Gastroesophageal sphincter (tissue), 4 donors: ENCODE measurements around the gene PTPN2. TPM values are rescaled to one million over a fixed set of nuclear protein-coding genes. Genes with fewer than 3 reads are reported as not detected.

Experiments
- ATAC-seq: fragments of 150-250 bp; one replicate; pipeline ENCODE4 v1.9.1; 2016; ENCODE audit warnings: mild to moderate bottlenecking, moderate library complexity
- H3K27ac ChIP-seq, 4 donors: fragments of 200-600 bp; sonication (generic) in 3 of 4; 1 replicate in 3 of 4; 2 replicates in 1 of 4; pipeline ENCODE4 v1.5.1; 2016 to 2019
- H3K27me3 ChIP-seq: fragments of 200-600 bp; sonication (generic); one replicate; pipeline ENCODE4 v1.5.1; 2019
- H3K36me3 ChIP-seq, 2 donors: fragments of 200-600 bp; sonication (generic); one replicate each; pipeline ENCODE4 v1.5.1; 2019; ENCODE audit warnings: control low read depth in 1 of 2
- H3K4me1 ChIP-seq, 3 donors: fragments of 200-600 bp; sonication (generic); 1 replicate in 2 of 3; 2 replicates in 1 of 3; pipeline ENCODE4 v1.5.1; 2016 to 2019; ENCODE audit warnings: control low read depth in 2 of 3
- H3K4me3 ChIP-seq, 2 donors: fragments of 200-600 bp; sonication (generic); one replicate each; pipeline ENCODE4 v1.5.1; 2019; ENCODE audit warnings: mild to moderate bottlenecking in 1 of 2, moderate library complexity in 1 of 2
- H3K9me3 ChIP-seq, 3 donors: fragments of 200-600 bp; sonication (generic); one replicate each; pipeline ENCODE4 v1.5.1; 2017 to 2019; ENCODE audit warnings: control low read depth in 2 of 3
- CTCF ChIP-seq, 4 experiments: fragments of 200-600 bp in 2 of 4; fragments of 450-650 bp in 2 of 4; sonication (generic) in 1 of 4; IDR thresholded peaks; one replicate each; pipeline ENCODE4 v1.5.1; 2017 to 2019; ENCODE audit warnings: antibody characterized with exemption in 4 of 4, mild to moderate bottlenecking in 2 of 4, moderate library complexity in 2 of 4
- EP300 ChIP-seq: sonication (generic); formaldehyde crosslinking; IDR thresholded peaks from one replicate; pipeline ENCODE4 v1.6.1; 2017; ENCODE audit warnings: antibody characterized with exemption, mild to moderate bottlenecking
- POLR2A ChIP-seq, 2 donors: fragments of 450-650 bp; IDR thresholded peaks; one replicate each; pipeline ENCODE4 v1.6.1; 2017; ENCODE audit warnings: antibody characterized with exemption in 2 of 2, mild to moderate bottlenecking in 2 of 2, moderate library complexity in 1 of 2
- POLR2AphosphoS5 ChIP-seq: sonication (generic); formaldehyde crosslinking; IDR thresholded peaks from one replicate; pipeline ENCODE4 v1.6.1; 2017; ENCODE audit warnings: antibody characterized with exemption
- WGBS, 2 donors: methylation state at CpG; one replicate each; pipeline ENCODE4 v1.1.5; 2018; ENCODE audit warnings: low coverage in 1 of 2; 5-methylcytosine and 5-hydroxymethylcytosine counted together
- total RNA-seq, 4 donors: library from RNA; depleted of rRNA; stranded (reverse); fragments of >200 nt; gene quantifications; one replicate each; pipeline ENCODE4 v1.1.0, GENCODE V29; 2016

The PTPN2 gene
- total RNA-seq, 4 donors from 2014 or later, result 13.0 to 30.6 (median 19.6) TPM

- H3K36me3 ChIP-seq, result no peaks in the 10 kb centered on the region
- WGBS, 2 donors, result 13 to 17% methylated on average over 22 to 34 of the region's 35 CpGs
- peaks cover 0 to 29% (median 0%) of the 10 kb centered on the region in 3 donors for H3K4me1 ChIP-seq
- no peak for TF ChIP-seq POLR2A (IDR thresholded peaks at IDR 0.05)
- no peak for TF ChIP-seq CTCF (IDR thresholded peaks at IDR 0.05)
- TF ChIP-seq POLR2AphosphoS5, result no peak
- TF ChIP-seq EP300, result no peak
- no peaks in the 10 kb centered on the region for H3K27me3 ChIP-seq
- H3K9me3 ChIP-seq, result no peaks in the 10 kb centered on the region
- no peak for ATAC-seq
- peak overlapping the region; percentile 93 to 98 (median 98) for H3K27ac ChIP-seq
- H3K4me3 ChIP-seq, result peak overlapping the region; percentile 52 to 86
Measured at GRCh38 chr18:12884406-12885323, 628 bp upstream of the PTPN2 start.

GRCh38 chr18:12883372-12883683 lies 709 bp downstream of the PTPN2 start:
- Histone ChIP-seq H3K4me3 (peak overlapping the region; percentile 52 to 86), H3K36me3 (no peaks in the 10 kb centered on the region), H3K4me1 (peaks cover 0 to 40% (median 0%) of the 10 kb centered on the region in 3 donors), H3K9me3 (no peaks in the 10 kb centered on the region), H3K27me3 (no peaks in the 10 kb centered on the region), H3K27ac (peak overlapping the region; percentile 93 to 98 (median 98))
- TF ChIP-seq CTCF (IDR thresholded peaks at IDR 0.05) (no peak), POLR2AphosphoS5 (no peak), POLR2A (IDR thresholded peaks at IDR 0.05) (no peak), EP300 (no peak)
- peak; percentile 69 for ATAC-seq
- no CpG with 5 or more reads among the region's 38 CpGs for WGBS, 2 donors

- H3K4me3 ChIP-seq, result peak overlapping the region; percentile 52 to 86
- H3K4me1 ChIP-seq, result peaks cover 0 to 40% (median 0%) of the 10 kb centered on the region in 3 donors
- peak overlapping the region; percentile 93 to 98 (median 98) for H3K27ac ChIP-seq
- H3K9me3 ChIP-seq, result no peaks in the 10 kb centered on the region
- H3K27me3 ChIP-seq, result no peaks in the 10 kb centered on the region
- TF ChIP-seq POLR2A (IDR thresholded peaks at IDR 0.05), result no peak
- TF ChIP-seq POLR2AphosphoS5, result no peak
- no peak for TF ChIP-seq CTCF (IDR thresholded peaks at IDR 0.05)
- TF ChIP-seq EP300, result no peak
- 4 to 8% methylated on average over 11 to 16 of the region's 22 CpGs for WGBS, 2 donors
- no peaks in the 10 kb centered on the region for H3K36me3 ChIP-seq
- no peak for ATAC-seq
Measured at GRCh38 chr18:12882453-12883371, 1.3 kb downstream of the PTPN2 start.

- no peak for TF ChIP-seq POLR2A (IDR thresholded peaks at IDR 0.05)
- no peak for TF ChIP-seq POLR2AphosphoS5
- no peak for TF ChIP-seq EP300
- TF ChIP-seq CTCF (IDR thresholded peaks at IDR 0.05), result no peak
- no peak for ATAC-seq
- Histone ChIP-seq H3K27ac (peak overlapping the region in 1 of 4 donors; percentile 17), H3K27me3 (no peaks in the 10 kb centered on the region), H3K9me3 (no peaks in the 10 kb centered on the region), H3K4me3 (no peak overlapping the region), H3K4me1 (peaks cover 0 to 40% (median 0%) of the 10 kb centered on the region in 3 donors), H3K36me3 (no peaks in the 10 kb centered on the region)
- WGBS, 2 donors, result 75 to 83% methylated on average over 2 of the region's 2 CpGs
Measured at GRCh38 chr18:12880541-12880910, 3.5 kb downstream of the PTPN2 start.
